GM21447 (cell line): ENCODE results near the gene FN3K.
"Not testable (repeated sequence)": the region's sequence is repeated elsewhere in the genome, so short reads cannot be mapped to it uniquely, and the experiment has no call there.

Source experiments
- ATAC-seq: cut with Tn5 transposase; IDR thresholded peaks from one replicate; pipeline ENCODE4 v1.9.1; 2021; ENCODE audit not compliant: unreplicated experiment

The FN3K gene

GRCh38 chr17:82772026-82772425 is 36.6 kb downstream of the FN3K start:
- no peak for ATAC-seq

DNA sequence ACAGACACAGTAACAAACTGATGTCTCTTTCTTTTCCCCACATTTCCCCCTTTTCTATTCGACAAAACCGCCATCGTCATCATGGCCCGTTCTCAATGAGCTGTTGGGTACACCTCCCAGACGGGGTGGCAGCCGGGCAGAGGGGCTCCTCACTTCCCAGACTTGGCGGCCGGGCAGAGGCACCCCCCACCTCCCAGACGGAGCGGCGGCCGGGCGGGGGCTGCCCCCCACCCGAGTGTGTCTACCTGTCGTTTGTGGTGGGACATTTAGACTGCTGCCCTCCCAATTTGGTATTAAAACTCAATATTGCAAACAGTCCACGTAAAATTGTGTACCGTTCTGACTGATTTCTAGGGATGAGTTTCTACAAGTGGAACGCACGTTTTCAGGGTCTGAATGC is 39.0 kb downstream of the FN3K start:
- not testable (repeated sequence) for ATAC-seq

GRCh38 chr17:82775001-82775823 is 39.8 kb downstream of the FN3K start:
- ATAC-seq = no peak

DNA sequence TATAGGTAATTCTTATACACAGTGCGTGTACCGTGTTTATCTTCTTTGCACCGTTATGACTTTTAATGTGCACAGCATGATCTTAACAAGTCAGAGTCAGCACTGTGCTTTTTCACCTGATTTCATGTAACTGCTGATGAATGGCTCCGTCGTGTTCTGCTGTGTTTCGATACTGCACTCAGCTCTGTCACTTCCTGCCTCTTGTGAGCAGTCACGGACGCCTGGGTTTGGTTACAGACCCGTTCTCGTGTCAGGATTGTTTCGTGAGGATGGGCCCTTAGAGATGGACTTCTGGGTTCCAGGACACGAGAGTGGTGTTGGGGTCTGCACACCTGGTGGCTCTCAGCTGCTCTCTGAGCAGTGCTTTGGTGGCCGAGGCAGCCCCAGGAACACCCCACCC is 41.0 kb downstream of the FN3K start:
- ATAC-seq = no peak

DNA sequence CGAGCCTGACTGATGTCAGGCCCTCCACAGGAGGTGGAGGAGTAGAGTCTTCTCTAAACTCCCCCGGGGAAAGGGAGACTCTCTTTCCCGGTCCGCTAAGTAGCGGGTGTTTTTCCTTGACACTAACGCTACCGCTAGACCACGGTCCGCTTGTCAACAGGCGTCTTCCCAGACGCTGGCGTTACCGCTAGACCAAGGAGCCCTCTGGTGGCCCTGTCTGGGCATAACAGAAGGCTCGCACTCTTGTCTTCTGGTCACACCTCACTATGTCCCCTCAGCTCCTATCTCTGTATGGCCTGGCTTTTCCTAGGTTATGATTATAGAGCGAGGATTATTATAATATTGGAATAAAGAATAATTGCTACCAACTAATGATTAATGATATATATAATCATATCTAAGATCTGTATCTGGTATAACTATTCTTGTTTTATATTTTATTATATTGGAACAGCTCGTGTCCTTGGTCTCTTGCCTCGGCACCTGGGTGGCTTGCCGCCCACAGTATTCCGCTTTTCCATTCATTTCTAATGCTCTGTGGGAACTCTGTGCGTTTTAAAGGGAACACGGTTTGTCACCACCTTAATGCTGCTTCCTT is 42.5 kb downstream of the FN3K start:
- ATAC-seq = not testable (repeated sequence)

GRCh38 chr17:82779541-82779940 is 44.1 kb downstream of the FN3K start:
- no peak for ATAC-seq

DNA sequence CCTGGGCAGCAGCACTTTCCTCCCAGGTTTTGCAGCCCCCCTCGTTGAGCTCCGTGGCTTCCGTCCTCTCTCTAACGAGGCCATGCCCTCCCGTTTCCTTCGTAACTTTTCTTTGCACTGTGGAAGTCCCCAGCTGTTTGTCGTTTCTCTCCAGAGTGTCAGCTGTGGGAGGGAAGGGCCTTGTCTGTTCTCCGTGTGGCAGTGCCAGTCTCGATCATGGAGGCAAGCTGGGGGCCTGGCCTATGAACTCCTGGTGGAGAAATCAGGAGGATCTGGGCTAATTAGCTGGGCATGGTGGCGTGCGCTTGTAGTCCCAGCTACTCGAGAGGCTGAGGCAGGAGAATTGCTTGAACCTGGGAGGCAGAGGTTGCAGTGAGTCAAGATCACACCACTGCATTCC is 44.8 kb downstream of the FN3K start:
- no peak for ATAC-seq

GRCh38 chr17:82780971-82781893 is 45.8 kb downstream of the FN3K start:
- ATAC-seq = no peak

GRCh38 chr17:82781894-82782274 is 46.5 kb downstream of the FN3K start:
- ATAC-seq = no peak

DNA sequence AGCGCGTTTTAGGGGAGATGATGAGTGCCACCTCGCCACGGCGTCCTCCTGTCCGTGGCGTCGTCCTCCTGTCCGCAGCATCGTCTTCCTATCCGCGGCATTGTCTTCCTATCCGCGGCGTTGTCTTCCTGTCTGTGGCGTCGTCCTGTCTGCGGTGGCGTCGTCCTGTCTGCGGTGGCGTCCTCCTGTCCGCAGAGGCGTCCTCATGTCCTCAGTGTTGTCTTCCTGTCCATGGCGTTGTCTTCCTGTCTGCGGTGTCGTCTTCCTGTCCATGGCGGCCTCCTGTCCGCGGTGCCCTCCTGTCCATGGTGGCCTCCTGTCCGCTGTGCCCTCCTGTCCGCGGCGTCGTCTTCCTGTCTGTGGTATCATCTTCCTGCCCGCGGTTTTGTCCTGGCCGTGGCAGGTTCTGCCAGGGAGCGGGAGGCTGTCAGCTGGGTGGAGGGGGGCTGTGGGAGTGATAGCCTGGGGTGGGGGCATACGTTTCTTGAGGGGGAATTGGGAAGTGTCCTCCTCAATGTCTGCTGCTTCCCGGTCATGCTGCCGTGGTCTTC is 47.3 kb downstream of the FN3K start:
- no peak for ATAC-seq

GRCh38 chr17:82783498-82783897 is 48.1 kb downstream of the FN3K start:
- no peak for ATAC-seq

- not testable (repeated sequence) for ATAC-seq
Observed at GRCh38 chr17:82785581-82785980, 50.2 kb downstream of the FN3K start.

- no peak for ATAC-seq
Observed at GRCh38 chr17:82786427-82786826, 51.0 kb downstream of the FN3K start.

- ATAC-seq = no peak
Observed at GRCh38 chr17:82787081-82787848, 51.9 kb downstream of the FN3K start.

GRCh38 chr17:82788206-82789001 is 53.0 kb downstream of the FN3K start:
- no peak for ATAC-seq

DNA sequence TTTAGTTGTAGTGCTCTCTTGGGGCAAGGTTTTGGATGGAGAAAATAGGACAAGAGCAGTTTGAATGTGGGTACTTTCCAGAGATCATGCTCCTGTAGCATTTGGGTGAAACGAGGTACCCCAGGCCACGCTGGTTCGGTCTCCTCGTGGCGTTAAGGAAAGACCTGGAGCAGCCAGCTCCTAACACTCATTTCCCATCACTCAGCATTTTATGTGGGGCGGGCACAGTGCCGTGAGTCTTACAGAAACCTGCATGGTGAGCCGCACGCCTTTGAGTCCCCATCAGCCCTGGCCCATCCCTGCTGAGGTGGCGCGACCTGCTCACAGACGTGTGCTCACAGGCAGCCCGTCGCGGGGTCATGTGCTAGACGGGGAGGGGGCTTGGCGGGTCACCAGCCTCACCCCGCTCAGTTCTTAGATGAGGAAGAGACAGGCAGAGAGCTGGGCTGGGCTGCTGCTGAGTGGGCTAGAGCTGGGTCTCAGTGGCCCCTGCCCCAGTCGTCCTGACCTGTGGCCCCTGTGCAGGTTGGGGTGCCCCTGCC is 53.7 kb downstream of the FN3K start:
- ATAC-seq = no peak

GRCh38 chr17:82789806-82790205 is 54.4 kb downstream of the FN3K start:
- no peak for ATAC-seq

DNA sequence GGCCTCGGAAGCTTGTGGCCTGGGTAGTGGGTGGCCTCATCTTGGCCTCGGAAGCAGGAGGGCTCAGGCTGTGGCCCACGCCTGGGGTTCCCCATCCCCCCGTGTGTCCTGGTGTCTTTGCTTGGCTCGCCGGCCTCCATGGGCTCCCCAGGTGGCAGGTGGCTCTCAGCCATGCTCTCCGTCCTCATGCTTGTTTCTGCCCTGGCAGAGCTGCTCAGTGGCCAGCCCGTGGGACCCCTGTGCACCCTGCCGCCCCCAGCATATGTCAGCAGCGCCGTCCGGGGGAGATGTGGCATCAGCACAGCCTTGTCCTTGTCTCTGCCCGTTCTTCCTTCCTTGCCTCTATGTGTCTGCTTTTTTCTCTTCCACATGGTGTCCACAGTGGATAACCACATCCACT is 55.0 kb downstream of the FN3K start:
- no peak for ATAC-seq

DNA sequence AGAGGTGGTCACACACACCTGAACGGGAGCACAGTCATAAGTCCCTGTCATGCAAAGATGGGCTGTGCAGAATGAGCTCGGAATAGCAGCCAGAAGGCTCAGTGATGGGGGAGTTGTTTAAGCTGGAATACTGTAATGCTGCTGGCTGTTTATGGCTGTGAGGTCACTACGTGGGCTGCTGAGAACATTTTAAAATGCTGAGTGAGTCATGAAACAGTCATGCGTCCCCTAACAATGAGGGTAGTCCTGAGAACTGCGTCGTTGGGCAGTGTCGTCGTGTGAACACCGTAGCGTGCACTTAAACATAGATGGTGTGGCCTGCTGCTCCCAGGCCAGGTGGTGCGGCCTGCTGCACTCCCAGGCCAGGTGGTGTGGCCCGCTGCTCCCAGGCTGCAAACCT is 56.1 kb downstream of the FN3K start:
- no peak for ATAC-seq
